ENCODE data around the gene NUP88.

- TF ChIP-seq CTCF (IDR thresholded peaks at IDR 0.05) = no peak
- TF ChIP-seq POLR2AphosphoS5 (IDR thresholded peaks at IDR 0.05; ENCODE audit: low read depth, low read length) = no peak
- no peak for TF ChIP-seq REST (IDR thresholded peaks at IDR 0.05; ENCODE audit: insufficient read depth in 1 of 2, low read depth in 2 of 2, low read length in 1 of 2)
- TF ChIP-seq SIN3A (IDR thresholded peaks at IDR 0.05; ENCODE audit: borderline replicate concordance, insufficient read depth, low read depth, low read length) = no peak
Observed at GRCh38 chr17:5354310-5354709, 65.2 kb downstream of the NUP88 start.

All from Panc1 (cell line).